Measurements from ENCODE around the gene PRKAG2.

DNA sequence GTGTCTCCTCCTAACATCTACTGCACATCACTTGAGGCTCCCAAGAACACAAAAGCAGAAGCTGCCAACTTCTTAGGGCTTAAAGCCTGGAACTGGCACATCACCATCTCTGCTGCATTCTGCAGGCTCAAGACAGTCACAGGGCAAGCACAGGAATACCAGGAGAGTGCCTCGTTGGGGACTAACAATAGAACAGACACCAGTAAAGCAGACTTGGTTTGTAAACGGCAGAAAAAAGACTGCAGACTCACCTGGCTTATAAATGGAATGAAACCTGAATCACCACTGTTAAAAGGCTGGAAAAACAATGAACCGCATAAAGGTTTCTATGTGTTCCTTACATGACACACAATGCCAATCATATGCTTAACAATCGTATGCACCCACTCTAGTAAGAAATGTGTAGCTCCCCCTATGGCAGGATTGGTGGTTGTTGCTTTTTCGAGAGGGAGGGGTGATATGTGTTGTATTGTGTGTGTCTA, 370.0 kb downstream of the PRKAG2 start:
- TF ChIP-seq, protein P1, sequence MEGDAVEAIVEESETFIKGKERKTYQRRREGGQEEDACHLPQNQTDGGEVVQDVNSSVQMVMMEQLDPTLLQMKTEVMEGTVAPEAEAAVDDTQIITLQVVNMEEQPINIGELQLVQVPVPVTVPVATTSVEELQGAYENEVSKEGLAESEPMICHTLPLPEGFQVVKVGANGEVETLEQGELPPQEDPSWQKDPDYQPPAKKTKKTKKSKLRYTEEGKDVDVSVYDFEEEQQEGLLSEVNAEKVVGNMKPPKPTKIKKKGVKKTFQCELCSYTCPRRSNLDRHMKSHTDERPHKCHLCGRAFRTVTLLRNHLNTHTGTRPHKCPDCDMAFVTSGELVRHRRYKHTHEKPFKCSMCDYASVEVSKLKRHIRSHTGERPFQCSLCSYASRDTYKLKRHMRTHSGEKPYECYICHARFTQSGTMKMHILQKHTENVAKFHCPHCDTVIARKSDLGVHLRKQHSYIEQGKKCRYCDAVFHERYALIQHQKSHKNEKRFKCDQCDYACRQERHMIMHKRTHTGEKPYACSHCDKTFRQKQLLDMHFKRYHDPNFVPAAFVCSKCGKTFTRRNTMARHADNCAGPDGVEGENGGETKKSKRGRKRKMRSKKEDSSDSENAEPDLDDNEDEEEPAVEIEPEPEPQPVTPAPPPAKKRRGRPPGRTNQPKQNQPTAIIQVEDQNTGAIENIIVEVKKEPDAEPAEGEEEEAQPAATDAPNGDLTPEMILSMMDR (conservative IDR thresholded peaks at IDR 0.05; ENCODE audit: low read depth in 2 of 2): peak; percentile 51
- TF ChIP-seq EZH2 (IDR thresholded peaks at IDR 0.05; ENCODE audit: low read depth, unreplicated experiment) (no peak), POLR2AphosphoS5 (IDR thresholded peaks at IDR 0.05; ENCODE audit: low read depth) (no peak), CREB1 (CRISPR knock-in tag; IDR thresholded peaks at IDR 0.05; ENCODE audit: low read depth) (no peak), ZNF114 (CRISPR knock-in tag; IDR thresholded peaks at IDR 0.05) (no peak), EZH2phosphoT487 (IDR thresholded peaks at IDR 0.05; ENCODE audit: unreplicated experiment) (no peak), ZNF331 (CRISPR knock-in tag; IDR thresholded peaks at IDR 0.05; ENCODE audit: low read depth) (no peak), NANOG (IDR thresholded peaks at IDR 0.05; ENCODE audit: borderline replicate concordance) (no peak)
- TF ChIP-seq, protein P2, sequence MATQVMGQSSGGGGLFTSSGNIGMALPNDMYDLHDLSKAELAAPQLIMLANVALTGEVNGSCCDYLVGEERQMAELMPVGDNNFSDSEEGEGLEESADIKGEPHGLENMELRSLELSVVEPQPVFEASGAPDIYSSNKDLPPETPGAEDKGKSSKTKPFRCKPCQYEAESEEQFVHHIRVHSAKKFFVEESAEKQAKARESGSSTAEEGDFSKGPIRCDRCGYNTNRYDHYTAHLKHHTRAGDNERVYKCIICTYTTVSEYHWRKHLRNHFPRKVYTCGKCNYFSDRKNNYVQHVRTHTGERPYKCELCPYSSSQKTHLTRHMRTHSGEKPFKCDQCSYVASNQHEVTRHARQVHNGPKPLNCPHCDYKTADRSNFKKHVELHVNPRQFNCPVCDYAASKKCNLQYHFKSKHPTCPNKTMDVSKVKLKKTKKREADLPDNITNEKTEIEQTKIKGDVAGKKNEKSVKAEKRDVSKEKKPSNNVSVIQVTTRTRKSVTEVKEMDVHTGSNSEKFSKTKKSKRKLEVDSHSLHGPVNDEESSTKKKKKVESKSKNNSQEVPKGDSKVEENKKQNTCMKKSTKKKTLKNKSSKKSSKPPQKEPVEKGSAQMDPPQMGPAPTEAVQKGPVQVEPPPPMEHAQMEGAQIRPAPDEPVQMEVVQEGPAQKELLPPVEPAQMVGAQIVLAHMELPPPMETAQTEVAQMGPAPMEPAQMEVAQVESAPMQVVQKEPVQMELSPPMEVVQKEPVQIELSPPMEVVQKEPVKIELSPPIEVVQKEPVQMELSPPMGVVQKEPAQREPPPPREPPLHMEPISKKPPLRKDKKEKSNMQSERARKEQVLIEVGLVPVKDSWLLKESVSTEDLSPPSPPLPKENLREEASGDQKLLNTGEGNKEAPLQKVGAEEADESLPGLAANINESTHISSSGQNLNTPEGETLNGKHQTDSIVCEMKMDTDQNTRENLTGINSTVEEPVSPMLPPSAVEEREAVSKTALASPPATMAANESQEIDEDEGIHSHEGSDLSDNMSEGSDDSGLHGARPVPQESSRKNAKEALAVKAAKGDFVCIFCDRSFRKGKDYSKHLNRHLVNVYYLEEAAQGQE (IDR thresholded peaks at IDR 0.05; ENCODE audit: unreplicated experiment): no peak
